Common myeloid progenitor, CD34-positive (primary cell): ENCODE results near the gene FAM227B.

Experiments
- CTCF ChIA-PET: fragments of 350-600 bp; sonication (Branson Sonifier 250); formaldehyde crosslinking; loops from one replicate; lab custom pipeline; 2021; ENCODE audit warnings: antibody characterized with exemption; lab: Charles Lee
- POLR2A ChIA-PET: fragments of 350-600 bp; sonication (Branson Sonifier 250); formaldehyde crosslinking; loops from one replicate; lab custom pipeline; 2021; ENCODE audit warnings: antibody characterized with exemption; lab: Charles Lee
- DNase-seq, 3 donors: peaks; one replicate each; pipeline versions ENCODE4 v3.0.0 to v3.0.0-alpha.2; 2013
- H3K27ac ChIP-seq, 2 experiments: 1 replicate in 1 of 2; 2 replicates in 1 of 2; pipeline ENCODE4 v1.7.0; 2013; ENCODE audit warnings: inconsistent platforms in 2 of 2, low read length in 2 of 2, mild to moderate bottlenecking in 2 of 2, low read depth in 1 of 2, moderate library complexity in 1 of 2; ENCODE audit not compliant: severe bottlenecking in 2 of 2, insufficient read depth in 1 of 2, poor library complexity in 1 of 2
- H3K27me3 ChIP-seq, 5 experiments: replicated peaks in 2 of 5; 1 replicate in 3 of 5; 2 replicates in 2 of 5; pipeline versions ENCODE4 v1.6.1 to v1.7.0; 2013; ENCODE audit warnings: low read length in 4 of 5, mild to moderate bottlenecking in 2 of 5, moderate library complexity in 2 of 5, inconsistent platforms in 1 of 5; ENCODE audit not compliant: insufficient read depth in 5 of 5, control insufficient read depth in 4 of 5
- H3K36me3 ChIP-seq, 4 experiments: 1 replicate in 2 of 4; 2 replicates in 2 of 4; pipeline versions ENCODE4 v1.6.1 to v1.7.0; 2013; ENCODE audit warnings: low read length in 3 of 4, control low read depth in 1 of 4, mild to moderate bottlenecking in 1 of 4; ENCODE audit not compliant: control insufficient read depth in 4 of 4, insufficient read depth in 4 of 4
- H3K4me1 ChIP-seq, 4 experiments: 1 replicate in 3 of 4; 2 replicates in 1 of 4; pipeline versions ENCODE4 v1.6.1 to v1.7.1; 2013; ENCODE audit warnings: low read length in 3 of 4, mild to moderate bottlenecking in 3 of 4, control low read depth in 1 of 4, inconsistent platforms in 1 of 4, moderate library complexity in 1 of 4; ENCODE audit not compliant: control insufficient read depth in 4 of 4, insufficient read depth in 4 of 4; ENCODE audit errors: control extremely low read depth in 1 of 4
- H3K4me3 ChIP-seq, 7 experiments: 1 replicate in 4 of 7; 2 replicates in 3 of 7; pipeline versions ENCODE4 v1.5.1 to v1.7.0; 2013; ENCODE audit warnings: mild to moderate bottlenecking in 7 of 7, low read length in 6 of 7, moderate library complexity in 6 of 7, inconsistent platforms in 2 of 7, low read depth in 2 of 7, control low read depth in 1 of 7; ENCODE audit not compliant: insufficient read depth in 4 of 7, control insufficient read depth in 1 of 7; ENCODE audit errors: extremely low read depth in 1 of 7
- H3K9me3 ChIP-seq, 5 experiments: 1 replicate in 4 of 5; 2 replicates in 1 of 5; pipeline versions ENCODE4 v1.6.1 to v1.7.1; 2013; ENCODE audit warnings: low read length in 4 of 5, mild to moderate bottlenecking in 2 of 5, inconsistent platforms in 1 of 5, low read depth in 1 of 5, moderate library complexity in 1 of 5; ENCODE audit not compliant: control insufficient read depth in 4 of 5, insufficient read depth in 2 of 5; ENCODE audit errors: control extremely low read depth in 1 of 5
- WGBS: methylation state at CpG from one replicate; pipeline ENCODE4 v1.1.5; 2013; ENCODE audit not compliant: insufficient coverage; 5-methylcytosine and 5-hydroxymethylcytosine counted together

The FAM227B gene

GRCh38 chr15:49650676-49651075 is 30.1 kb upstream of the FAM227B start:
- H3K27ac ChIP-seq, result no peak overlapping the region
- WGBS, result 100% methylated on average over 1 of the region's 2 CpGs
- ChIA-PET CTCF (no interaction called here), POLR2A (no interaction called here)
- H3K36me3 ChIP-seq, result peaks cover 3 to 5% (median 4%) of the 10 kb centered on the region in 4 experiments
- DNase-seq, result no peak
- H3K27me3 ChIP-seq, result no peaks in the 10 kb centered on the region
- H3K9me3 ChIP-seq, result peaks cover 3 to 21% (median 14%) of the 10 kb centered on the region in 5 experiments
- no peaks in the 10 kb centered on the region for H3K4me1 ChIP-seq
- no peak overlapping the region for H3K4me3 ChIP-seq

DNA sequence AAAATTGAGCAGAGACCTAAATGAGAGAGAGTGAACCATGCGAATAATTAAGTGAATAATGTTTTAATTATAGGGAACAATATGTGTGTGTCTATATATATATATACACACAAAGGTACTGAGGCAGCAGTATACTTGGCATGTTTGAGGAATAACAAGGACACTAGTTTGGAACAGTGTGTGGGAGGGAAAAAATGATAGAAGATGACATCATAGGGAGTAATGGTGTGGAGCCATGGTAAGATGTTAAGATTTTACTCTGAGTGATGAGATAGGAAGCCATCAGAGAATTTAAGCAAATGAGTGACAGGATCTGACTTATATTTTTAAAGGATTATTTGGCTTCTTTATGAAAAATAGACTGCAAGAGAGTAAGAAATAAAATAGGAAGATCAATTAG is 29.4 kb upstream of the FAM227B start:
- H3K4me3 ChIP-seq, result no peak overlapping the region
- no peaks in the 10 kb centered on the region for H3K4me1 ChIP-seq
- peaks cover 3 to 9% (median 4%) of the 10 kb centered on the region in 4 experiments for H3K36me3 ChIP-seq
- peaks cover 3 to 20% (median 14%) of the 10 kb centered on the region in 5 experiments for H3K9me3 ChIP-seq
- H3K27ac ChIP-seq, result no peak overlapping the region
- ChIA-PET POLR2A (no interaction called here), CTCF (no interaction called here)
- DNase-seq, result no peak
- no peaks in the 10 kb centered on the region for H3K27me3 ChIP-seq
- no CpG with 5 or more reads among the region's 1 CpG for WGBS

DNA sequence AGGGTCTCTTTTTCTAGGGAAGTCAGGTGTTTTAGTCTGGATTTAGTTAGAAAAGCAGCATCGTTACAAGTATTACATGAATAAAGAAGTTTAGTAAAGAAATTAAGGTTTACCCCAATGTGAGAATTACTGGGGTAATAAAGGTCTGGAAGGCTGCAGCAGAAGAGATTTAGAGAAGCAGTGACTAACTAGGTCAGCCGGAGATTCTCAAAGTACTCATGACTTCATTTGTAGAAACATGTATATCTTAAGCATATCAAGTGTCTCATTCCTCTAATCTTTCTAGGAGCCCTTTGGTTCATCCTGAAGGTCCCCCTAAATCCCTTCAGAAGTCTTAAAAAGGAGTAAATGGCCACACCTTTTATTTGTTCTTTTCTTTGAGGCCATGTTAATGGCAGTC is 26.3 kb upstream of the FAM227B start:
- POLR2A ChIA-PET, result no interaction called here
- H3K36me3 ChIP-seq, result peaks cover 8 to 21% (median 11%) of the 10 kb centered on the region in 4 experiments
- WGBS, result 100% methylated on average over 2 of the region's 2 CpGs

GRCh38 chr15:49645941-49646340 is 25.3 kb upstream of the FAM227B start:
- Histone ChIP-seq H3K27me3 (no peaks in the 10 kb centered on the region), H3K27ac (no peak overlapping the region), H3K9me3 (no peaks in the 10 kb centered on the region), H3K4me3 (no peak overlapping the region), H3K36me3 (peaks cover 8 to 21% (median 11%) of the 10 kb centered on the region in 4 experiments), H3K4me1 (no peaks in the 10 kb centered on the region)
- POLR2A ChIA-PET, result no interaction called here
- no peak for DNase-seq
- CTCF ChIA-PET, result no interaction called here

More for the DNA sequence above, 26.3 kb upstream of the FAM227B start:
- Histone ChIP-seq H3K27me3 (no peaks in the 10 kb centered on the region), H3K27ac (no peak overlapping the region), H3K9me3 (peaks cover 0 to under 1% (median 0%) of the 10 kb centered on the region in 5 experiments), H3K4me1 (no peaks in the 10 kb centered on the region), H3K4me3 (no peak overlapping the region)
- CTCF ChIA-PET, result no interaction called here
- no peak for DNase-seq

DNA sequence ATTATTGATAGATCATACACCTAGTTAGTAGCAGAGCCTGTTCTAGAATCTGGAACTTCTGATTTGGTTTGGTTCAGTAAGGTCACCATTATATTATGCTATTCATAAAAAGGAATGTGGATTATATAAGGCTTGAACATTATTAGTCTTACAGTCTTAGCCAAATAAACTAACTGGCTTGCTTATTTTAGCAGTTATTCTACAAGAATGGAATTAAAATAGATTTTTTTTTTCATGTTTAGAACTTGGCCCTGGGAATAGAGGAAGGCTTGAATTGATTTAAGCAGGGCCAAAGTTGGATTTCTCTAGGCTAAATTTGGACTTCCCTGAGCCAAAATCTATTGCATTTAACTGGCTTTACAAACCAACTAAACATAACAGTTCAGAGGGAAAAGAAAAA is 24.7 kb upstream of the FAM227B start:
- DNase-seq, result no peak
- Histone ChIP-seq H3K27me3 (no peaks in the 10 kb centered on the region), H3K4me3 (no peak overlapping the region), H3K4me1 (no peaks in the 10 kb centered on the region), H3K27ac (no peak overlapping the region), H3K9me3 (no peaks in the 10 kb centered on the region), H3K36me3 (peaks cover 8 to 24% (median 12%) of the 10 kb centered on the region in 4 experiments)
- ChIA-PET CTCF (no interaction called here), POLR2A (interaction anchor here (0.6 kb wide), 1 partner anchor 154 kb away, joined by 4 read pairs; no protein-coding TSS in a partner anchor)

- WGBS, result 100% methylated on average over 1 of the region's 1 CpG
- POLR2A ChIA-PET, result no interaction called here
These were observed 23.8 kb upstream of the FAM227B start for GRCh38 chr15:49644364-49644794.

DNA sequence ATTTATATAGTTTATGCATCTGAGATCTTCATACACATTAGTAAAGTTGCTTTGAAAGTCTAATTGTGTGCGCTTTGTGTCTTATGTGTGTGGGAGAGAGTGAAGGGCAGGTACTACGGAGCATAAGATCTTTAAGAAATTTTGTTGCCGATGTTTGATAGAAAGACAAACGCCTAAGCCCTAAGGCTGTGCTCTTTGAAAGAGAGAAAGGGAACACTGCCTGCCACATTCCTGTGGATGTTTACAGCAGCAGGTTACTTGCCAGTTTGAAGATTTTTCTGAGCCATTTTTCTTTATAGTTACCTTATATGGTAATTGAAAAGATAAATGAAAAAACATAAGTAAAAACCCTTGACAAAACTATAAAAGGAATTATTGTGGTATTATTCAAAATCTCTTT is 17.2 kb upstream of the FAM227B start:
- WGBS, result 100% methylated on average over 3 of the region's 4 CpGs
- no peak overlapping the region for H3K4me3 ChIP-seq
- ChIA-PET CTCF (no interaction called here), POLR2A (no interaction called here)
- H3K9me3 ChIP-seq, result no peaks in the 10 kb centered on the region
- no peaks in the 10 kb centered on the region for H3K27me3 ChIP-seq
- H3K27ac ChIP-seq, result no peak overlapping the region
- no peak for DNase-seq
- no peaks in the 10 kb centered on the region for H3K4me1 ChIP-seq
- peaks cover 3 to 37% (median 18%) of the 10 kb centered on the region in 4 experiments for H3K36me3 ChIP-seq

More at GRCh38 chr15:49644364-49644794, 23.8 kb upstream of the FAM227B start:
- Histone ChIP-seq H3K27me3 (no peaks in the 10 kb centered on the region), H3K4me3 (no peak overlapping the region), H3K9me3 (no peaks in the 10 kb centered on the region), H3K4me1 (no peaks in the 10 kb centered on the region), H3K27ac (no peak overlapping the region), H3K36me3 (peaks cover 8 to 25% (median 12%) of the 10 kb centered on the region in 4 experiments)
- CTCF ChIA-PET, result no interaction called here
- no peak for DNase-seq
